KG1 (cell line): Measurements from ENCODE around the gene JMJD1C.

Experiments
- DNase-seq: peaks from one replicate; lab custom pipeline; 2025; lab: John Stamatoyannopoulos, UW

The JMJD1C gene

DNA sequence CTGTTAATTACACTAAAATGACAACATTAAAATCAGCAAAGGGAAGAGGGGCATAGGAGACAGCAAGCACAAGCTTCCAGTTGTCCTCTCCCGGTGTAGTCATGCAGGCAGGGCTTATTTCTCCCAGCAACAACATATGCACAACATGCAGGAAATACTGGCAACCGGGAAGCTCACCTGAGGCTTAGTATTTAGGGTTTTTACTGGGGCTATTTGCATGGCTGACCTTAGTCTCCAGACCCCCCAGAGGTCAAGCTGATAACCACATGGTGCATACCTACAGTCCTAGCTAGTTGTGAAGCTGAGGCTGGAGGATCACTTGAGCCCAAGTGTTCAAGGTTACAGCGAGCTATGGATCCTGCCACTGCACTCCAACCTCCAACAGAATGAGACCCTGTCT lies 12.8 kb upstream of the JMJD1C start:
- DNase-seq = no peak

DNA sequence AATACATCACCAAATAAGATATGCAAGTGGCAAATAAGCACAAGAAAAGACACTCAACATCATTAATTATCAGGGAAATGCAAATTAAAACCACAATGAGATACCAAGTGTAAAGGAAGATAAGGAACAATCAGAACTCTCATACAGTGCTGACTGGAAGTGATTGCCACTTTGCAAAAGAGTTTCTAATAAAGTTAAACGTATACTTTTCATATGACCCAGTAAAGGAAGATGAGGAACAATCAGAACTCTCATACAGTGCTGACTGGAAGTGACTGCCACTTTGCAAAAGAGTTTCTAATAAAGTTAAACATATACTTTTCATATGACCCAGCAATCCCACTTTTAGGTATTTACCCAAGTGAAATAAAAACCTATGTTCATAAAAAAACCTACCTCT lies 12.2 kb upstream of the JMJD1C start:
- no peak for DNase-seq

DNA sequence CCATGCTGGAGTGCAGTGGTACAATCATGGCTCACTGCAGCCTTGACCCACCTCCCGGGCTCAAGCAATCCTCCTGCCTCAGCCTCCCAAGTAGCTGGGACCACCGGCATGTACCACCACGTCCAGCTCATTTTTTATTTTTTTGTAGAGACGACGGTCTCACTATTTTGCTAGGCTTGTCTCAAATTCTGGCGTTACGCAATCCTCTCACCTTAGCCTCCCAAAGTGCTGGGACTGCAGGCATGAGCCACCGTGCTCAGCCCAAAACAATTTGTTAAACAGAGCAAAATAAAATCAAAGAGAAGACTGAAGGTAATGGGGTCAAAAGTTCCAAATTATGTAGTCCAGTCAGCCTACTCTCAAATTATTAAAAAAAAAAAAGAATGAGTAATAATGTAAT lies 8.7 kb upstream of the JMJD1C start:
- DNase-seq = no peak

DNA sequence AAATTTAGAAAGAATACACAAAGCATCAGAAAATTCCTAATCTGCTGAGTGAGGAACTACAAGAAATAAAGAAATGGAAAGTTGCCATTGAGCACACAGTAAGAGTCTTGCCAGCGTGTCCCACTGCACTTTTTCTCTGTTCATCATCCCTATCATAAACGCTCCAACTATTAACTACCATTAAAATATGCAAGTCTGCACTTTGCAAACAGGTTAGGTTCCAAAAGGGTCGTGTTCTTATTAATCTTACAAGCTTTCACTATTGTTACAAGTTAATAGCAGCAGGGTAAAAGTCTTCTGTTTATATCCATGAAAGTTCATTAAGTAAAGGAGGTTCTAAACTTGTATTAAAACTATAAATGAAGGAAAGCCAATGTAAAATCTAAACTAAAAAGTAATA lies 5.2 kb upstream of the JMJD1C start:
- no peak for DNase-seq

DNA sequence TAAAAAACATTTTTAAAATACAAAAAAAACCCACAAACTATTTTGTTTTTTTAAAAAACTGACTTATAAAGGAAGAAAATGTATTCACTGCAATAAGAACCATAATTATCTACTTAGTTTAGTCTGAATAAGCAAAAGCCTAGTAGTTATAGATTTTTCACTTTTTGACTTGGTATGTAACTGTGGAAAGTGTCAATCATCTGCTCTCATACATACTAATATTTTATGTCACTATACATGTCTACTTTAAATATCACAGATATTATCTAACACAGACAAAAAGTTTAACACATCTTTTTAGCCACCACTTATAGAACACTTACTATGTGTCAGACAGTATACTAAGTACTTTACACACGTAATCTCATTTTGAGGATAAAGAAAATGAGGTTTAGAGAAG lies 3.2 kb upstream of the JMJD1C start:
- no peak for DNase-seq

DNA sequence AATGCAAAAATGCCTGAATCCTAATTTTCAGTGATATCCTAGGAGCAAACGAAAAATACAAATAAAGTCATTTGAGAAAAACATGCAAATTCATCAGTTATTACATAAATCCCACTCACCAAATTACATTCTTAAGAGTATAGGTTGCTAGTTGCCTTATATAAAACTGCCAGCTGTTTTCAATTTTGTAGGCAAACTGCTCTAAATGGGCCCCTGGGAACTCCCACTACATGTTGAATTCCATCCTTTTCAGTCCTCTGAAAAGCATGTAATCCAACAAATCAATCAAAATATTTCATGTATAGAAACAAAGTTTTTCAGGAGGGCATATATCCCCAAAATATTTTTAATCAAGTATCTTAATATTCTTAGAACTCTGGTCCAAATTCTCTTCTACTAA lies 2.1 kb upstream of the JMJD1C start:
- DNase-seq = no peak

DNA sequence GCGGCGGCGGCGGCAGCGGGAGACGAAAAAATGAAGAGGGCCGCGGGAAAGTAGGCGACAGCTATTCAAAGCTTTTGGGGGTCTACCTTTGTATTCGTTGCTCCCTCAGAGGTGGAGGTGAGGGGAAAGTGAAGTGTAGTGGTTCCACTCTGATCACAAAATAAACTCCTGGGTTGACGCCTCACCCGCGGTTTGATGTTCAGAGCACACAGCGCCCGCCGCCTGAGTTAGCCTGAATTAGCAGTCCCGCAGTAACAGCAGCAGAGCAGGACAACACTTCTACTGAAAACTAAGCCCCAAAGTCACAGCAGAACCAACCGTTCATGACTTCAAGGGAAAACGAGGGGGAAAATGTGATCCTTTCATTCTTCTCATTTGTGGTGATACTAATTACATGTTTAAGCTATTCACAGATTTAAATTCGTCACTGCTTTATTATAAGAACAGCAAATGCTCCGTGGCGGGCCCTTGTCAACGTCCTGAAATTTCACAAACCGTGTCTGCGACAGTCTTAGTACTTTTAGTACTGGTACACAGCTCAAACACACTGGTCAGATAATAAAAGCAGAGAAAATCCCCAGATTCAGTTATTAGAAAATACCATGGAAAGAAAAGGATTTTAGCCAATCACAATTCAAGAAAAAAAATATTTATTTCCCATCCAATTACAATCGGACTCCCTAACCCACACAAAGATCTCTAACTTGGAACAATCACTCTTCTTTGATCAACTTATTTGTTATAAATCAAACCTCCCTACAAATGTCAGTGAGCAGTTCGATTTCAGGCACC lies 563 bp upstream of the JMJD1C start:
- peak; percentile 61 for DNase-seq

DNA sequence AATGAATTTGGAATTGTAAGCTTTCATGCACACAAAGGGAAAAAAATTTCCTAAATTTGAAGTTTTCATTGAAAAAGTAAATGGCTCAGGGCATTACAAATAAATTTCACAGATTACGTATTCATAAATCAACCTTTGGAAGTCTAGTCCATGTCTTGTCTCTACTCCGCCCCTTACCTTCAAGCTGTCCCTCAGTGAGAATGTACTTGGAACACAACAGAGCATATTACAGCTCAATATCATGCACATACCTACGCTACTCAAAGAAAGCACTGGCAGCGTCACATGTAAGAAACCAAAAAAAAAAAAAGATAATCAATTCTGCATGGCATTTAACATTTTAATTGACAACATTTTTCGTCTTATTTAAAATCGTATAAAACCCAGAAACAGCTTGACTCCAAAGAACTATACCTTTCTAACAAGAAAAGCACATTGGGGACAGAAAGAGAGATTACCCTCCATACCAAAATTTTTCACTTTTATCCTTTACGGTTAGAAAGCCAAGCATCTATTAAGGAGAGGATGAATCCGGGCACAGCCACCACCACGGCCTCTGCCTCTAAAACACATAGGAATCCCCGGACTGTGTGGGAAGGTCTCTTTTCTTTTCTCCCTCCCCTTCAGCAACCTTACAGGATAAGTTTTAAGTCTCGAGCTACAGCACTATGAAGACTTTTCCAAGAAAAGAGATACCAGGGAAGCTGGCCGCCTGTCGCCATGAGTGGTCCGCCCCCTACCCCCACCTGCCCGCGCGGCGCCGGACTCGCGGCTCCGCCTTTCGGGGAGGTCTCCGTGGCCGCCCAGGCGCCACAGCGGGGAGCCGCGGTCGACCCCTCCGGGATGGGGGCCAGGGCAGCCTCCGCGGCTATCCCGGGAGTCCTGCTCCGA lies 1.1 kb downstream of the JMJD1C start:
- peak; percentile 61 for DNase-seq

DNA sequence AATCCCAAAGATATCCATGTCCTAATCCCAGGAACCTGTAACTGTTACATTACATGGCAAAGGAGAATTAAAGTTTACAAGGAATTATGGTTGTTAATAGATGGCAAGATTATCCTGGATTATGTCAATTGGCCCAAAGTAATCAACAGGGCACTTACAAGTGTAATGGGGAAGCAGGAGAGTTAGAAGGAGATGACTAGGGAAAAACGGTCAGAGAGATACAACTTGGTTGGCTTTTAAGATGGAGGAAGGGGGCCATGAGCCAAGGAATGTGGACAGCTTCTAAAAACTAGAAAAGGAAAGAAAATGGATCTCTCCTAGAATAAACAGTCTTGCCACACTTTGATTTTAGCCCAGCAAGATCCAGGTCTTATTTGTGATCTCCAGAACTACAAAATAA lies 3.3 kb downstream of the JMJD1C start:
- no peak for DNase-seq

DNA sequence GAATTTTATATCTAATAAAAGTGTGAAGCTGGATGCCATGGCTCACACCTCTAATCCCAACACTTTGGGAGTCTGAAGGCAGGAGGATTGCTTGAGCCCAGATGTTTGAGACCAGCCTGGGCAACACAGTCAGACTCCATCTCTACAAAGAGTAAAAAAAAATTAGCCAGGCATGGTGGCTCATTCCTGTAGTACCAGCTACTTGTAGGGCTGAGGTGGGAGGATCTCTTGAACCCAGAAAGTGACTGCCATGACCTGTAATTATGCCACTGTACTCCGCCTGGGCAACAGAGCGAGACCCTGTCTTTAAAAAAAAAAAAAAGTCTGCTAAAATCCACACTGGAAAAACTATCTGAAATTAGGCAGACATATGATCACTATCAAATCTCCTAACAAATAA lies 7.6 kb downstream of the JMJD1C start:
- DNase-seq = no peak

DNA sequence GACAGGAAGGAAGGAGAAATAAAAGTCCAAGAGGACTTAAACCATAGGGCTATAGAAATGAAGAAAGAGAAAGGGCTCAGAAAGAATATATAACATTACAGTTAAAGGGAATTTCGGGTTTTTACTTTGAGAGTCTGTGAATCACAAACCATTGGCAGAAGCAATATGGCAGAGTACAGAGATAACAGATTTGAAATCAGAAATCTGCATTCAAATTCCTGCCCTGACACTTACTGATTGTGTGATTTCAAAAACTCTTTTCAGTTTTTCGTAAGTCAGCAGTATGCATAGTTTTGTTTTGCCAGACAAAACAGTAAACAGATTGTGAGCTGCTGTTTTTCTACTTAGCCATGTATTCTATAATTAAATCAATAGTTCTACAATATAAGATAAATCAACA lies 8.2 kb downstream of the JMJD1C start:
- DNase-seq = no peak

DNA sequence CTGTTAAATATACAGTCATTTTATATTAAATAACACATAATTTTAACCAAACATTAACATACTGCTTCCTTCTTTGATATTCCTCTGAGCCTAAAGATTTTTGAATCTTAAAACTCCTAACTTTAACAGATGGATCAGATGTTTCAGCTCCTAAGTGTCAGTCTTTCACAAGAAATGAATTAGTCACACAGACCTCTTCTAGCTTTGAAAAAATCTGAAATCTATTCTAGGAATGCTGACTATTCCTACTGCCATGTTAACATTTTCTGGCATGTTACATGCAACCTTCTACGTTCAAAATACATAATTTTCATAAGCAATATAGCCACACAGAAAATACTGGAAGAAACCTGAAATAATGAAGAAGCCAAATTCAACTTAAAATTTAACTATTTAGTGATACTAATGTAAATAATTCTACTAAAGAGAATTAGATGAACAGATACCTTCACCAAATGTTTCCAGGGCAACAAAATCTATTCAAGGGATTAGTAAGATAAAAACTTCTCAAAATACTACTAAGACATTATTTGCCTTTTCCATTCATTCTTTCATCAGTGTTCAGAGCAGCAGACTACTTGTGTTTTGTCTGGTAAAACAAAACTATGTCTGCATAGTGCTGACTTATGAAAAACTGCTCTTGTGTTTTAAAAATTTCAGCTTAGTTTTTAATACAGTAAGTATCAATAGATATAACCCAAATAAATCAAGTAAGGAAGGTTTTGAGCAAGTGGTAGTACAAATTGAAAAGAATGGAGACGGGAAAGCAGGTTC lies 9.2 kb downstream of the JMJD1C start:
- no peak for DNase-seq

DNA sequence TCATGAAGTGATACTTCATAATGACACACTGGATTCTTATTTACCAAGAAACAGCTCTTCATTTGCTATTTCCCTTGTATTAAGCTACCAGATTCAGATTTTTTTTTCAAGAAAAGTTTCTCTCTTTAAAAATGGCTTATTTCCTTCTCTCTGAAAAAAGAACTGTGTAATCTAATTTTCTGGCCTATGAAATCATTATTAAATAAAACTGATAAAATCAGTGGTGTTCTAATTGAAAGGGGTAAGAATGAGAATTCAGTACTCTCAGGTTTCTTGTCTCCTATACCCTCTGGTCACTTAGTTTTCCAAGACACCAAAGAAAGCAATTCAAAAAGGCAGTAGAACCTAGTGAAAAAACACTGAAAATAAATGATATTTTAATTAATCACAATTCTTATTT lies 10.3 kb downstream of the JMJD1C start:
- no peak for DNase-seq

DNA sequence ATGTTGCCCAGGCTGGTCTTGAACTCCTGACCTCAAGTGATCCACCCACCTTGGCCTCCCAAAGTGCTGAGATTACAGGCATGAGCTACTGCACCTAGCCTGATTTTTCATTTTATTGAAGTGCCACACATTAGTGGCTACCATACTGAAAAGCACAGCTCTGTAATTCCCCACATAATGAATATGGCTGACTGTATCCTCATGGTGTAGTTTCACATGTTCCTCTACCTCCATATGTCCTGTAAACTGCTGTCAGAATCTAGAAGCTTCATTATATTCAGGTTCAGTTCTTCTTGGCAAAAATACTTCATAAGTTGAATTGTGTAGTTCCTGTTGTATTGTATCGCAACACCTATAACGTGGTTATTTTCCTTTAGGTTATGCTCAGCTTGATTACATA lies 11.1 kb downstream of the JMJD1C start:
- DNase-seq = no peak

DNA sequence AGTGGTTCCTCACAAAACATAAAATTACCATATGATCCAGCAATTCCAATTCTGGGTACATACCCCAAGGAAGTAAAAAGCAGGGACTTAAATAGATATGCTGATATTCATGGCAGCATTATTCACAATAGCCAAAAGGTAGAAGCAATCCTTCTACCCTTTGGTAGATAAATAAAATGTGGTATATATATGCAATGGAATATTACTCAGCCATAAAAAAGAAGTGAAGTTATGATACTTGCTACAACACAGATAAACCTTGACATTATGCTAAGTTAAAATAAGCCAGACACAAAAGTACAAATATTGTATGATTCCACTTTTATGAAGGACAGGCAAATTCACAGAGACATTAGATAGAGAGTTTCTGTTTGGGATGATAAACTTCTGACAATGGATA lies 13.3 kb downstream of the JMJD1C start:
- no peak for DNase-seq

DNA sequence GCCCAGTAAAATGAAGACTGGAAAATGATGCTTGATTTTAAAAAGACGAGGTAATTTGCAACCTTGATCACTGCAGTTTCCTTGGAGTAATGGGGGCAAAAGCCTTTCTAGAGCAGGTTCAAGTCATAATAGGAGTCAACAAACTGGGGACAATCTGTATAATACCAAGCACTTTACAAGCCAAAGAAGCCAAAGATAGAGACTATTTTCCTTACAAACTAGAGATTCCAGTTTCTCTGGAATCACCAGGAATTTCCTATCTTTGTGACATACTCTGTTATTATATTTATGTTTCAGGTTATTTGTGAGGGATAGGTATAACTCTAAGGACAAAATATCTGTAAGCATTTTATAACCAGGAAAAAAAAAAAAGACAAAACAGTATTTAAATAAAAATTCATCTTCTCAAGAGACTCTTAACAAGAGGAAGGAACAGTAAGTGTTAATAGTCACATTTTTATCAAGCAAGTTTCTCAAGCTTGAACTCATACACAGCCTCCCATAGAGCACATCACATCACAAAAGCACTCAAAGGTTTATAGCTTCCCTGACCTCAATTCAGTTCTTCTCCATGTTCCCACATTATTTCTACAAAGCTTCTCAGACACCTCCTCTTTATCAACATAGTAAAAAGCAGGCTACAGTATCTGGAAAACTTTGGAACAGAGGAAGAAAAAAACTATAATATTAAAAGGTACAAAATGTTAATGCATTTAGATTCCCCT lies 18.9 kb downstream of the JMJD1C start:
- DNase-seq = no peak

DNA sequence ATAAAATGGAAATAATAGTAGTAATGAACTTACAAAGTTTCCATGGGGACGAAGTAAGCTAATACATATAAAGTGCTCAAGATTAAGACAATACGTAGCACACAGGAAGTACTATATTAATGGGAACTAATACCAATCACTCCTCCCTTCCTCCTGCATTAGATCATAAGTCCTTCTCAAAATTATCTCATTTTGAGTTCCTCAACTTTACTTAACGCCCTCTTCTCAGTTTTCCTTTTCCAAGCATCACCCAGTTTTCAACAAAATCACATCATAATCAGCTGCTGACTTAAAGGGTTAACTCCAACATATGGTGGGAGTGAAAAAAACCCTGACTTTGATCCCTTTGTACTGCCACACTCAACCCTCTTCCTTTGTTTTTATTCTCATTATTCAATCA lies 24.4 kb downstream of the JMJD1C start:
- DNase-seq = no peak

DNA sequence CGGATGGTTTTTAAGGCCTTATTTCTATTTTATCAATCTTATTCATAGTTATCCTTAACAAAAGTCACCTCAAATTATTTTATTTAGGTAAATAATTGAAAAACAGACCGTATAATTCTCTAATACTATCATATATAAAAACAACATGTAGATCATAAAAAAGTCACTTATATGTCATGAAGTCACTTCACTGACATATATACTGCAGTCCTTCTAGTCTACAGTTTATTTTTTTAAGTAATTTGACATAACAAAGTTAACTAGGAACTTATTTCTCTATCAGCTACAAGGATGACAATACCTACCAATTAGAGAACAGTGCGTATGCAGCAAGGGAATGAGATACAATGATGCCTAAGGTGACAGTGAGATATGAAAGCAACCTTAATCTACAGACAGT lies 26.2 kb downstream of the JMJD1C start:
- no peak for DNase-seq

DNA sequence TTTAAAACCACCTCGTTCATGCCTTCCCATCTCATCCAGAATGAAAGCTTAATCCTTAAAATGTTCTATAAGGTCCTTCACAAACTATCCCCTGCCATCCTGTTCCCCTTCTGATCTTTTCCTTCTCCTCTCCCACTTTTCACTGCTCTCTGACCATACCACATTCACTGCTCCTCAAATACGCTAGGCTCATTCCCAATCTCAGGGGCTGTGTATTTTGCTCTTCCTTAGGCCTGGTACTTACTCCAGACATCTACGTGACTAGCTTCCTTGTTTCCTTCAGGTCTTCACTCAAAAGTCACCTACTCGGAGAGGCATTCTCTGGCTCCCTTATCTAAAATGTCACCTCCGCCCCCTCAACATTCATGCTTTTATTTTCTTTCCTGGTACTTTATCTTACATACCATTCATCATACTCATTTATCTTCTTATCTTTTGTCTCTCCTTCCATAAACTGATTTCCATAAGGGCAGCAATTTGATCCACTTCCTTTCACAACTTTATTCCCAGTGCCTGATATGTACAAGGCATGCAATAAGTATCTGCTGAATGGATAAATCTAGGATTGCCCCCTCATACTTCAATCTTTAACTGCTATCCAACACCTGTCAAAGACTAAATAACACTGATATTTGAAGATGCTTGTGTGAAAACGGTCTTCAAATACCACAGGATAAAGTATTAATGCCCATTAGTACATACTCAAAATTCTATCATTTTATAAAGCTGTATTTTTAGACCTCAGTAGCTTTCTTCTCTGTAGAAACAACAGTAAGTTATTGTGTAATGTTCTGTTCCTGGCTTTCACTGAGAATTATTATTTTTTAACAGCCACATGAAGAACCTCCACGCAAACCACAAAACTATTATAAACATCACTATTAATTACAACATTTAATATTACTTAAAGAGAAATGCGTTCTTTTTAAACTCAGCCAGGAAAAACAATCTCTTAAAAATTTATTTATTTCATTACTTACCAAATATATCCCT lies 27.0 kb downstream of the JMJD1C start:
- DNase-seq = no peak

DNA sequence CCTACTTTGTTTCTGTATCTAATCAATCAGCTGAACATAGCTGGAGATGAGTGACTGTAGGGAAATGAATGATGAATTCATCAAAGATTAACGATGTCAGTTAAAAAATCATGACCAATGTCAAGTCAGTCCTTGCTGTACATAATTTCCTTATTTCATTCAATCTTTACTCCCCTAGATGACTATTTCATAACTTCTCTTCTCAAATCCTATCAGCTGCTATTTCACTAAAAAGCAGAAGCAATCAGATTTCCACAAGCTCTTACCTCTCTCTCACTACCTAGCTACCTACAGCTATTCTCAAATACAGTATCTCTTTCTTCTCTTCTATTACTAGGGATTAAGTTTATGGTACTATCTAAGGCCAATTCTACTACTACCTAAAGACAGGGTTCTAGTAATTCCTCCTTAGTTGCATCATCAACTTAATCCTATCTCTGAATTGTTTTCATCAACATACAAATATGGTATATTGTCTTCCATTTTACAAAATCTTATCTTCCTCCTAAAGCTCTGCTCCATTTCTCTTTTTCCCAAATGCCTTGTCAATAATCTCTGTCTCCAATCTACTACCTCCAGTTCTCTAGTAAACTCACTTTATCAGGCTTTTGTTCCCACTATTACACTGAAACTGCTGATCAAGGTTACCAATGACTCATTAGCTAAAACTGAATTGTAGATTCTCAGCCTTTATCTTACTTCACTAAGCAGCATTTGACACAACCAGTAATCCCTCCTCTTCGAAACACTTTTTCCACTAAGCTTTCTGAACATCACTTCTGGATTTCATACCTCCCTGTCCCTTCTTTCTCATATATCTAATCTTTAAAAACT lies 28.4 kb downstream of the JMJD1C start:
- peak; percentile 23 for DNase-seq
